SK-MEL-5 (cell line): ENCODE results near the gene DDX55. TPM values are rescaled to one million over a fixed set of nuclear protein-coding genes. Genes with fewer than 3 reads are reported as not detected.

Experiments used
- DNase-seq: peaks from one replicate; pipeline ENCODE4 v3.0.0-alpha.2; 2016; ENCODE audit warnings: low read depth, low spot score
- in situ Hi-C: cut with HindIII; loops from 2 replicates; pipeline ENCODE4 v1.10.0; 2016; ENCODE audit warnings: low sequenced_read_pairs, high pct_unique_total_duplicates, low pct_unique_long_range_greater_than_20kb
- small RNA-seq, 2 experiments: library from RNA; depleted of rRNA; stranded (forward); fragments of <200 nt; gene quantifications; one replicate each; pipeline ENCODE3, GENCODE V24; 2014
- total RNA-seq: library from RNA; depleted of rRNA; stranded (reverse); fragments of >200 nt; shearing (Covaris generic); gene quantifications from 2 replicates; pipeline ENCODE4 v1.2.3, GENCODE V29; 2014; rRNA removed

DDX55 gene
- total RNA-seq, 1 experiment from 2014 or later = 45.3 TPM

GRCh38 chr12:123655420-123655819 is 53.5 kb downstream of the DDX55 start:
- in situ Hi-C loops = no loop called here
- DNase-seq = no peak

GRCh38 chr12:123656392-123656791 is 54.5 kb downstream of the DDX55 start:
- in situ Hi-C loops = no loop called here

GRCh38 chr12:123657211-123657610 is 55.3 kb downstream of the DDX55 start:
- DNase-seq = no peak
- in situ Hi-C loops = no loop called here

More at GRCh38 chr12:123656392-123656791, 54.5 kb downstream of the DDX55 start:
- DNase-seq = no peak

GRCh38 chr12:123659996-123660727 is 58.3 kb downstream of the DDX55 start:
- peak; percentile 86 for DNase-seq
- in situ Hi-C loops = no loop called here

GRCh38 chr12:123667771-123668170 is 65.9 kb downstream of the DDX55 start:
- in situ Hi-C loops = no loop called here
- DNase-seq = no peak

Small RNA genes within 50 kb of the gene (small RNA-seq; reads per million reads assigned to genes)
- 0.53 to 1.5 reads per million in 2 experiments for gene SNORA9B

Other genes with a start within 250 kb of the DDX55 start
- 46.3 and 48.1 TPM in 2 replicates for gene SBNO1, start 237.3 kb upstream of the DDX55 start, total RNA-seq
- gene KMT5A, start 218.0 kb upstream of the DDX55 start, total RNA-seq = 28.1 and 30.3 TPM in 2 replicates
- 2.0 and 2.2 TPM in 2 replicates for gene RILPL2, start 165.4 kb upstream of the DDX55 start, total RNA-seq
- gene SNRNP35, start 144.0 kb upstream of the DDX55 start, total RNA-seq = 19.5 and 20.6 TPM in 2 replicates
- gene RILPL1, start 68.4 kb upstream of the DDX55 start, total RNA-seq = 11.3 and 16.5 TPM in 2 replicates
- 537 and 558 TPM in 2 replicates for gene TMED2, start 17.5 kb upstream of the DDX55 start, total RNA-seq
- 55.4 and 76.6 TPM in 2 replicates for gene EIF2B1, start 31.6 kb downstream of the DDX55 start, total RNA-seq
- 53.8 and 54.7 TPM in 2 replicates for gene GTF2H3, start 31.7 kb downstream of the DDX55 start, total RNA-seq
- gene TCTN2, start 69.0 kb downstream of the DDX55 start, total RNA-seq = 9.8 and 11.0 TPM in 2 replicates
- gene ATP6V0A2, start 110.3 kb downstream of the DDX55 start, total RNA-seq = 49.0 and 63.2 TPM in 2 replicates
- 3.4 and 3.9 TPM in 2 replicates for gene DNAH10, start 160.2 kb downstream of the DDX55 start, total RNA-seq